DMS 273 (cell line): ENCODE measurements around the gene HERPUD1.

Experiments used
- DNase-seq: peaks from one replicate; lab custom pipeline; 2025; ENCODE audit not compliant: unreplicated experiment; lab: John Stamatoyannopoulos, UW

The HERPUD1 gene

GRCh38 chr16:56910654-56911539, 21.0 kb upstream of the HERPUD1 start:
- DNase-seq, result no peak

- no peak for DNase-seq
These were observed 20.0 kb upstream of the HERPUD1 start for GRCh38 chr16:56911771-56912571.

DNA sequence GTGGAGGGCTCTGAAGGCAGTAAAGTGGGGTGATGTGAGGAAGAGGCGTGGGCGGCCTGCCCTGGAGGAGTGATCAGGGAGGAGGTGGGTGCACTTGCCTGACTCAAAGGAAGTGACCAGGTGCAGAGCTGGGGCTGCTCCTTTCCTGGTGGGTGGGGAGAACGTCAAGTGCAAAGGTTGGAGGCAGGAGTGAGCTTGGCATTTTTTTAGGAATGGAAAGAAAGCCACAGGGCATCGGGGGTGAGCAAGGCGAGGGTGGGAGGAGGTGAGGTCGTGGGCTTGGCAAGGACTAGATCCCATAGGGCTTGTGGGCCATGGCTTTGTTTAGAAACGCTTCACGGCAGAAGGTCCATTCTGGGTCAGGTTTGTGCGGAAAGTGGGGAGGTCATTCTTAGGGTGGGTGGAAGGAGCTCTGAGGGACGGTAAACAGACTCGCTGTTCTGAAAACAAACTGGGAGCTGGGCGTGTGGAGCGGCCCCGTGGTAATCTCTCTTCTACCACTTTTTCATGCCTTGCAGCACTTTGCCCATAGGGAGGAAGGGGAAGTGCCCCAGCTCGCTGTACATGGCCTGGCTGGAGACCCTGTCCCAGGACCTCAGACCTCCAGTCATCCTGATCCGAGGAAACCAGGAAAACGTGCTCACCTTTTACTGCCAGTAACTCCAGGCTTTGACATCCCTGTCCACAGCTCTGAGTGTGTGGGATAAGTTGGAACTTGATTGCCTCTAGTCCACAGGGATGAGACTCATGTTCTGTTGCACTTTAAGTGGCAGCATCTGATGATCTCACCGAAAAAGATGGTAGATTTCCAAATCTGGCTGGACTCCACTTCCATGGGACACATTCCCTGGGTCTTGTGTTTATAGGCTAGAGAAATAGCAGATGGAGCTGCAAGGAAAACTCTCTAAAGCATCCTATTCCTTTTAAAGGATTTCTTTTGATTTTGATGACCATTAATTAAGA, 18.9 kb upstream of the HERPUD1 start:
- no peak for DNase-seq

DNA sequence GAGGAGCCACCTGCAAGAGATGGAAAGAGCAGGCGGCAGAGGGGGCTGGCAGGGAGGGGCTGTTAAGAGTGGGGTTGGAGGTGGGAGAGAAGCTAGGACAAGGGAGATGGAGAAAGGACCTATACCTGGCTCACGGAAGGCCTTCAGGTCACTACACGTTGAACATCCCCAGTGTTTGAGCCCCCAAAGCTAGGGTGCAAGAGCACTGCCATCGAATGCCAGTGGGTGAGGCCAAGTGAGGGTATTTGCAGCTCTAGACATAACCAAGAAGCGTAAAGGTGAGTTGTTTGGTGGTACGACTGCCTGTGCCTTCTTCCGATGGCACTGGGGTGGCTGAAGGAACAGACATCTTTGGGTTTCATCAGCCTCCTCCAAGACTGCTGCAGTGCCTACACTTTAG, 17.0 kb upstream of the HERPUD1 start:
- DNase-seq, result no peak

- no peak for DNase-seq
These were observed 16.4 kb upstream of the HERPUD1 start for GRCh38 chr16:56915336-56916119.

- DNase-seq, result no peak
These were observed 15.2 kb upstream of the HERPUD1 start for GRCh38 chr16:56916571-56917403.

- DNase-seq, result no peak
These were observed 13.4 kb upstream of the HERPUD1 start for GRCh38 chr16:56918467-56919012.

GRCh38 chr16:56919099-56919800, 12.7 kb upstream of the HERPUD1 start:
- DNase-seq, result no peak

DNA sequence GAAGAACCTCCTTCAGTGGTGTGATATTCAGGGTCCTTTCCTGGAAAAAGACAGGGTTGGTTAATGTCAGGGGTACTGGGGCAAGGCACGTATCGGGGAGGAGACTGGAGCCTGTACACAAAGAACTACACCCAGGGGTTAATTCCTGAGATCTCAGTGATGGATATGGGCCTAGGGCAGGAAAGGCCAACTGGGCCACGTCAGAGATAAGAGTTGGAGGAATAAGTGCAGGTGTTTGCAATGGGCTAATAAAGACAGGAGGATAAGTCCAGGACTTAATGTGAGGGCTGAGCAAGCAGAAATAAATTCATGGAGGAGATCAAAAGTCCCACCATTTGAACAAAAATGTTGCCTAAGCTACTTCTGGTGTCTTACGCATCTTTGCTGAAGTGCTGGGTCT, 10.4 kb upstream of the HERPUD1 start:
- no peak for DNase-seq

DNA sequence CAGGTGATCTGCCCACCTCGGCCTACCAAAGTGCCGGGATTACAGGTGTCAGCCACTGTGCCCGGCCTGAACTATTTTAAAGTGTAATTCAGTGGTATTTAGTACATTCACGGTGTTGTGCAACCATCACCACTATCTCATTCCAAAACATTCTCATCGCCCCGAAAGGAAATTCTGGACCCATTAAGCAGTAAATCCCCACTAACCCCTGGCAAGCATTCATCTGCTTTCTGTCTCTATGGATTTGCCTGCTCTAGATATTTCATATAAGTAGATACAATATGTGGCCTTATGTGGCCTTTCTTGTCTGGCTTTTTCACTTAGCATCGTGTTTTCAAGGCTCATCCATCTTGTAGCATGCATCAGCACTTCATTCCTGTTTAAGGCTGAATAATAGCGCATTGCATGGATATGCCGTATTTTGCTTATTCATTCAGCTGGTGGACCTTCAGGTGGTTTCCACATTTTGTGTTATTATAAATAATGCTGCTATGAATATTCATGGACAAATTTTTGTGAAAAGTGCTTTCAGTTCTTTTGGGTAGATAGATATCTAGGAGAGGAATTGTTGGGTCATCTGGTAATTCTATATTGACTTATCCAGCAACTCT, 8.4 kb upstream of the HERPUD1 start:
- no peak for DNase-seq

- no peak for DNase-seq
These were observed 4.5 kb upstream of the HERPUD1 start for GRCh38 chr16:56927471-56927870.

- no peak for DNase-seq
These were observed 2.3 kb upstream of the HERPUD1 start for GRCh38 chr16:56929639-56930038.

DNA sequence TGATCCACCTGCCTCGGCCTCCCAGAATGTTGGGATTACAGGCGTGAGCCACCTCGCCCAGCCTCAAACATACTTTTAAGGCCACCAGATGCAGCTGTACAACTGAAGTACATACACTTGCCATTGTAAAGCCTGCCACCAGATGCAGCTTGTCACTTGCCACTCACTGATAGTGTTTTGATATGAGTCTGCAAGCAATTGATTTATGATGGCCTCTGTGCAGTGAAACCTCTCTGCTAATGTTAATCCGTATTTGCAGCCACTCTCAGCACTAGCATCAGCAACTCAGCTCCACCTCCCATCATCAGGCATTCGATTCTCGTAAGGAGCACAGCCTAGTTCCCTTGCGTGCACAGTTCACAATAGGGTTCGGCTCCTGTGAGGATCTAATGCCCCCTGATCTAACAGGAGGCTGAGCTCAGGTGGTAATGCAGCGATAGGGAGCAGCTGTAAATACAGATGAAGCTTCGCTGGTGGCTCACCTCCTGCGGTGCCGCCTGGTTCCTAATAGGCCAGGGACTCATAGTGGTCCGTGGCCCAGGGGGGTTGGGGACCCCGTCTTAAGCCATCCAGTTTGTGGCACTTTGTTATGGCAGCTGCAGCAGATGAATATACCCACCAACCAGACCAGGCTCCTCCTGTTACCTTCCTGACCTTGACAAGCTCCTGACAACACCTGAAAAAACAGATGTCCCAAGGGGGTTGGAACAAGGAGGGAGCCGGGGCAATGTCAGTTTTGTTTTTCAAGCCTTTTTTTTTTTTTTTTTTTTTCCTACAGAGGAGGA, 1.3 kb upstream of the HERPUD1 start:
- DNase-seq, result no peak

- DNase-seq, result peak; percentile 64
These were observed 561 bp upstream of the HERPUD1 start for GRCh38 chr16:56931271-56931891.

DNA sequence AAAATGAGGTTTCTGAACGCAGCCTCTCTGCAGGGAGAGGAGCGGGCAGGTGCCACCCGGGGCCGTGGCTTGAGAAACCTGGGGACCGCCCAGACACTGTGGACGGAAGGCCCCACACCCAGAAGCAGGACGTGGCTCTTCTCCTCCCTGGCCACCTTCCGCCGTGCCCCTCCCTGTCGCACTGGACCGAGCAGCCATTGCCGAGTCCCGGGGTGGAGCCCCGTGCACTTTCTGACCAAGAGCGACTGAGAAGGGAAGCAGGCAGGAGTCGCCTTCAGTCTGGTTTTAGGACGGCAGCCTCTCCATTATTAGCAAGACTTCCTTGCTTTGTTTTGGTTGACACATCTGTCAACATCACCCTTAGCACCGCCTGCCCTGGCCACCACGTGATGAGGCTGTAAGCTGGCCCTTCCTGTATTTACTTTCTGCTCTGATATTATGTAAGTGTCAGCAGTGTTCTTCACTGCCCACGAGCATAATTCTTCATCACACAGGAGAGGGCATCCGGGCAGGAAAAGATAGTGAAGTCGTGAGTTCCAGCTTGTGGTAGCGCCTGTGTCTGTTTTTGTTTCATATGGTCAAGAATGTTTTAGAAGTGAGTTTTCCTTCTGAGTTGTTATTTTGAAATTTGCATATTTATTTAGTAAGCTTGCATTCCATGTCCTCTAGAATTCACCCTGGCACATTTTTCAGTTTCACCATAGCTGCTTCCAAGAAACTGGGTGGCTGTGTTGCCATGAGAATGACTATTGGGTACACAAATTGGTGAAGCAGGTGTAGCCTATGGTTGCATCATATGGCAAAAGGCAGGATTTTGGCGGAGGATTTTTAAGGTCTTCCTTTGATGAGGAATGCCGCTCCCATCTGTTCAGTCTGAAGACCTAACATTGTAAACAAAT, 1.0 kb downstream of the HERPUD1 start:
- peak; percentile 75 for DNase-seq
